HuH-7.5 (cell line): Measurements from ENCODE around the gene MAD1L1.
A peak's percentile ranks its signal among the peaks of the same experiment; 100 is the strongest.

Source experiments
- DNase-seq: peaks from one replicate; pipeline ENCODE4 v3.0.0; 2011; ENCODE audit warnings: low spot score

MAD1L1 gene

DNA sequence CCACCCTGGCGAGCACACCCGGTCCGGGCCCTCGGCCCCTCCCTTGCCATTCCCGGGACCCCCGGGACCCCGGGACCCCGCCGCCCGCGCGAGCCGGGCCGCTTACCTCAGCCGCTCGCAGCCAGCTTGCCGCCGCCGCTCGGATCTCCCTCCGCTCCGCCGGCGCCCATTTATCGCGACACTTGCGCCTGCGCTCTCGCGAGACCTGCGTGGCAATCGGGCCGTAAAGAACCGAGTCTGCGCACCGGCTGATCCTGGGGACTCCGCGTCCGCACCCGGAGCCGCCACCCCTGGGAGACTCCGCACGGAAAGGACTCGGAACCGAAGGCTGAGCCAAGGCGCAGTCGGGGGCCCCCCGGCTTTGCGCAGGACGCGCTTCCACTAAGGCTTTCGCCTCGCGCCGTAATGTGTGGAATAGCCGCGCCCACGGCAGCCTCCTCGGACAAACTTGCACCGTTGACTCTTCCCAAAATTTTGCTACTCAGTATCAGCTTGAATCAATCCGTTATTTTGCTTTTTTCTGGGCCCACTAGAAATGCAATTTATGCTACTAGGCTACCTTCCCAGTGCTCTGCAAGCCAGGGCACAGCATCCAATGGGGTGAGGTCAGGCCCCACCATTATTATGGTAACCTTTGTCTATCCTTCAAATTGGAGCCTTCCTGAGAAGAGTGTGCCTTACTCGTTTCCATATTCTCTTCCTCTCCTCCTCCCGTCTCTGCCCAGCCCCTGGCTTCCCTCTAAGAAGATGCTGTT, at the start of gene MAD1L1:
TSS of gene MAD1L1 (minus strand) at position 180 of the 755 bp plus-strand sequence. CDS start 2,812 bp downstream, outside the sequence.
- DNase-seq: peak; percentile 94

DNA sequence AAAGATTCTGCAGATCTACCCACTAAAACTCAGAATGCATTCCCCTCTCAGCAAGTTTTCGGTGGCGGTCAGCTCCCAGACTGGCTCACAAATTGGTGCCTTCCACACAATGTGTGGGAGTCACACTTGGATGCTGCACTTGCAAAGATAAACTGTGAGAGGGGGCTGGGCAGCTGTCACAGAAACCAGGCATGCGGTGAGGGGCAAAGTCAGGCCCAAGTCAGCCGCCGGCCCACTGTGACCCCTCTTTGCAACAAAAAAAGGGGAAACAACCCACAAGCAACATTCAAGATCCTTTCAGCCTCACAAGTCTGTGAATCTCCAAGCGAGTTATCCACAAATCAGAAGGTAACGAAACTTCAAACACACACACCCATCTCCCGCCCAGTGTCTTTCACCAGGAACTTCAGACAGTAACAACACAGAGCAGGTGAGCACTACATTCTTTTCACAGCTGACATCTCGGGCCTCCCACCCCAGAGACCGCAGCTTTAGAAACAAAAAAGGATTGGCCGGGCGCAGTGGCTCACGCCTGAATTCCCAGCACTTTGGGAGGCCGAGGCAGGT, 49.5 kb upstream of the MAD1L1 start:
- no peak for DNase-seq

DNA sequence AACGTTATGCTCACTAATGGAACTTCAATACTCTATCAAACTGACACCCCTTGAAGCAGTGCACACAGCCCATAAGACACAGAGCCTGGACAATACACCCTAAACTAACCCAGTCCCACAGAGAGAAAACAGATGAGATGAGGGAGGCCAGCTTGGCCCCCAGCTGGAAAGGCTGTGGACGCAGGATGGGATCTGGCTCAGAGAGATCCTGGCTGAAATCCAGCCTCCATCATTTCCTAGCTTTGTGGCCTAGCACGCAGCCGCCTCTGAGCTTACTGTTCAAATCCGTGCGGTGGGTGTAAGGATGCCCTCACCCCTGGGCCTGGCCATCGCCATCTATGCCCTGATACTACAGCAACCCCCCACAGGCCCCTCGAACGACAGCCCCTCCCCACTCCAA, 48.8 kb upstream of the MAD1L1 start:
- no peak for DNase-seq

DNA sequence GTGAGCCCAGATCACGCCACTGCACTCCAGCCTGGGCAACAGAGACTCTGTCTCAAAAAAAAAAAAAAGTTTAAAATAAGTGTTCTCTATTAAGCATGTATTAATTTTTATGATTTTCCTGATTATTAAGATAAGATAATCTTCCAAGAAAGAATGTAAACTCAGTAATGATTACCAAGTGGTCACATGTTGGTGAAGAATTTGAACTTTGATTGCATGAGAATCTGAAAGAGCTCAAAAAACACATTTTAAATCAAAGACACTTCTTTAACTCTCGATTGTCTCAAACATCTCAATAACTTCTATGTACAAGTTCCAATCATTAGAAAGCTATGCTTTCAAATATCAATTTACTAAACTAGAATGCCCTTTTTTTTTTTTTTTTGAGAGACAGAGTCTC, 47.7 kb upstream of the MAD1L1 start:
- DNase-seq: no peak

DNA sequence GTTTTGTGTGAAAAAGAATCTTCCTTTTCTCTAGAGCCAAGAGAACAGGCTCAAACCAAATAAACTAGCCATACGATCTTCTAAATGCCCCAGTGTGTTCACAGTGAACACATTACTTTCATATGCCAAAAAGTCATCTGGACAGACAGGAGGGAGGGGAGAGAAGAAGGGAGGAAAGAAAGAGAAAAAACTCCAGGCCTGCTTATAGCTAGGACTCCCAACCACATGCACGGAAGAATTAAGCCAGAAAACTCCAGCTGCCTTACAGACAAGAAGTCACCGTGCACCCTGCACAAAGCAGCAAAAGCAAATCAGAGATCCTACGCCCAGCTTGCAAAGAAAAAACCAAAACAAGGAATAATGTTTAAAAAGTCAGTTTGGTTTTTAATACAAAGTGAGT, 47.2 kb upstream of the MAD1L1 start:
- no peak for DNase-seq

DNA sequence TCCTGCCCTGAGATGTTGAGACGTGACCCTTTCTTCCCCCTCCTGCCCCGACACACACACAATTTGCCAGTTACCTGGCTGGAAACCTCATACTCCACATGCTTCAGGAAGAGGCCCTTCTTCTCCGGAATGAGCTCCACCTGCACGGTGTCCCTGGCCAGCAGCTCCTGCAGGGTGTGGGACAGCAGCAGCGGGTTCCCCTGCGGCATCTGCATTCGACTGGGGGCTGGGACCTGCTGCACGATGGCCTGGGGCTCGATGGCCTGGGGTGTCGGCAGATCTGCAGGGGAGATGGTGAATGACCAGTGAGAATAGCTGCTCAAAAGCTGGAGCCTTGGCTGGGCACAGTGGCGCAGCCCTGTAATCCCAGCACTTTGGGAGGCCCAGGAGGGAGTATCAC, 45.3 kb upstream of the MAD1L1 start:
- no peak for DNase-seq

DNA sequence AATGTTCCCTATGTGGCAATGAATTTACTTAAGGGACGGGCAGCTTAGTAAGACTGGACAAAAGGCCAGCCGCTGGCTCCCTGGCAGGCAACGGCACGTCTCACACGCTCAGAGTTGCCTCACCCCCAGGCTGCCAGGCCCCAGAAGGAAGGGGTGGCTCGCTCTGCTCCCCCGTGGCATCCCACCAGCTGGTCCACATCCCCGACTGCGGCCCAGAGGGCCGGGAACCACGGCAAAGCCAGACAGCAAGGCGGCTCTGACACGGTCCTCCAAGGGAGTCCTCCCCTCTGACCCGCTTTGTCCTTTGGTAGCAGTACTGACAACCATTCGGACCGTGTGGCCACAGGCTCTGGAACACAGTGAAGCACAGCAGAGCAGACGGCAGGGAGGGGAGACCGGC, 43.4 kb upstream of the MAD1L1 start:
- no peak for DNase-seq

DNA sequence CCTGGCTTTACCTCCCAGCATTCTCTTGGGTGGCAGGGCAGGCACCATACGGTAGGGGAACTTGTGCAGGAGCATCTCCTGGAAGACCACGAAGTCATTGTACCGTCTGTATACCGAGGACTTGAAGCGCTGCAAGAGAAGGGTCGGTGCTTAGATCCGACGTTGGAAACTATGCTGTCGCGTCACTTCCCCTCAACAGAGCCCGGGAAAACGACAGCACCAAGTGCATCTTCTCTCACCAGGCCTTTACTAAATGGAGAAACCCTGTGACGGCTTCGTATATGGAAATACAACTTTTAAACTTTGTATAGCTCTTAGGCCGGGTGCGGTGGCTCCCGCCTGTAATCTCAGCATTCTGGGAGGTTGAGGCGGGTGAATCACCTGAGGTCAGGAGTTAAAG, 42.4 kb upstream of the MAD1L1 start:
- no peak for DNase-seq

DNA sequence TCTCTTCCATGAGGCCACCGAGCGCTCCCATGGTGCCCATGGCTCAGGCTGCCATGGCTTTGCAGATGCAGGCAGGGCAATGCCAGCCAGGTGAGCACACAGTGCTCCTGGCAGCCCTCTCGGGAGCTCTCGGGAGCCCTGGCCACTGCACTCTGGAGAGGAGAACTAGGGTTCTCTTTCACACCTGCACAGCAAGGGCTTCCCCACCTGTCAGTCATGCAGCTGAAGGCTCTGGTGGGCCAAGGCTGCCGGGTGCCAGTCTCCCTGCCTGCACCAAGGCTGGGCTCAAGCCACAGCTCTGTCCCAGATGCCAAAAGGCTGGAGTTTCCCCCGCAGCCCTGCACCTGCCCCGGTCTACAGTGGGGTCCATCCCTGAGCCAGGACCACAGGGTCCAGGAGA, 41.9 kb upstream of the MAD1L1 start:
- DNase-seq: no peak

DNA sequence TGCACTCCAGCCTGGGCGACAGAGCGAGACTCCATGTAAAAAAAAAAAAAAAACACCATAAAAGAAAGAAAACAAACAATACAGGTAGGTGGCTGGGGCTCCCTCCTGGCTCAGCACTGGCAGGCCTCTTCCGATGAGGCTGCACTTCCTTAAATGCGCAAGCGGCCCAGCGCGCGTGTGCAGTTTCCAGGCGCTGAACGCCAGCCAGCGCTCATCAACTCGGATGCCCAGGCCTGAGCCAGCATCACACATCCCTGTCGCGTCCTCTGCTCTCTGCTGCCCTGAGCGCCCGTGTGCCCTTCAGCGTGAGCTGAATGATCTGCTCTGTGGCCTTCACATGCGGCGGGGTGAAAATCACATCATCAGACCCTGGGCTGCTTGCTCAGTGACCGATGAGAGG, 41.1 kb upstream of the MAD1L1 start:
- DNase-seq: no peak

DNA sequence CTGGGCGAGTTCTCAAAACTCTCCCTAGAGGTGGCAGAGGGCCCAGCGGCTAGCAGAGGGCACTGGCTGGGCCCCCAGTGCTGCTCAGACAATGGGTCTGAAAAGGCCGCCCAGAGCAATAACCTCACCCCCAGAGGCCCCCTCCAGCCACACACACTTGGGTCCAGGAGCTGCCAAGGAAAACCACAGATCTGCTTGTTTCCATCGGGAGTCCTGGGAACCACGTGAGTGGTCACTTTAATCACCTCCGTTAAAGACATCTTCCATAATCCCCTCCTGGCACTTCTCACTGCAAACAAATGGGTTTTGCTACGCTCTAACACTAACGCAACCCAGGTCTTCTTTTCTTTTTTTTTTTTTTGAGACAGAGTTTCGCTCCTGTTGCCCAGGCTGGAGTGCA, 39.3 kb upstream of the MAD1L1 start:
- no peak for DNase-seq

DNA sequence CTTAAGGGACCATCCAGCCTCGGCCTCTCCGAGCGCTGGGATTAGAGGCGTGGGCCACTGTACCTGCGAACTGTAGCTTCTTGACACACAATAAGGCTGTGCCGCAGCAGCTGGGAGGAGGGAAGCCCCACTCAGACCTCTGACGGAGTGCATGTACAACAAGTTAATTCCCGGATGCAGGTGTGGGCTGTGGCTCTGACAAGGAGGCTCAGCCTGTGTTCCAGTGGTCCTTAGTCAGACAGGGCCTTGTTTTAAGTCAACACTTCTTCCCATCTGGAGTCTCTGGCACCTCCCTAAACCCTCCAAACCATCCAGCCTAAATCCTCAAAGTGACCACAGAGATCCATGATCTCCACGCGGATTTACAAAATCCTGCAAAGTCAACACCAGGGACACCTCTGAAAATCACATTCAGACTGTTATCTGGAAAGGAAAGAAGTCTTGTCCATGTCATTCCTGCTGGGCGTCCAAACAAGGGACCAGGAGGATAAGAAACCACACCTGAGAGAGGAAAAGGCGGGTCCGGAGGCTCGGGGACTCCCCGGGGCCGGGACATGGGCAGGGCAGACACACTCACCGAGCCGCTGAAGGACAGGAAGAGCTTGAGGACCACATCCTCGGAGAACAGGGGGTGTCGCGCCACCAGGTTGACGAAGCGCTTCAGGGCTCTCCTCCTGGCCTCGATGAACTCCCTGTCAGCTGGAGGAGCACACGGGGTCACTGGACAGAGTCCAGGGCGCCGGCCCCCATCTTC, 38.7 kb upstream of the MAD1L1 start:
- no peak for DNase-seq

DNA sequence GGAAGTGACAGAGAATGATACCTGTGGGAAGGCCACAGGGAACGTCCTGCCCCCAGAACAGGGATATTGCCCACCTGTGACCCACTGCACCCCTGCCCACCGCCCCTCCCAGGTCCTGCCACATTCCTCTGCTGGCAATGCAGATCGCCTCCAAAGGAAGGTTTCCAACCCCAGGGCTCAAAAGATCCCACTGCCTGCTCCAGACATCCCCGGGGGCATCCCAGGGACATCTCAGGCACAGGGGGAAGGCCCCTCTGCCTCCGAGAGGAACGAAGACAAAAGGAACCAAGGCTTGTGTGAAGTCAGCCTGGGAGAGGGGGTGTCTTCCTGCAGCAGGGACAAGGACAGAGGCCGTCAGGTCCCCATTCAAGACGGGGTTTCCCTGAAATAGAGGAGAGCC, 37.8 kb upstream of the MAD1L1 start:
- no peak for DNase-seq

DNA sequence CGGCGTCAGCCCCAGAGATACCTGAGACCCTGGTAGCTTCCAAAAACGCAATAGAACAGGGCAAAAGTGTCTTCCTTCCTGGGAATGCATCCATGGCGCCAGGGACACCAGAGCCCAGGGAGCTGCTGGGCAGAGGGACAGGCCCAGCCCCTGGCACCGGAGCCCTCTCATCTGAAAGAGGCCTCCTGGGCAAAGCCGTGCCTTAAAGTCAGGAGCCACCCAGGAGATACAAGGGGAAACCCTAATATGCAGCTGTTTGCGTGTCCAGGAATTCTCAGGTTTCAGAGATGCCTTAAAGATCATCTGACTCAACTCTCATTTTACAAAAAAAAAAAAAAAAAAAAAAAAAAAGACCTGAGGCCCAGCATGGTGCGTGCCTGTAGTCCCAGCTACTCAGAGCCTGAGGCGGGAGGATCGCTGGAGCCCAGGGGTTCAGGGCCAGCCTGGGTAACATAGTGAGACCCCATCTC, 37.3 kb upstream of the MAD1L1 start:
- no peak for DNase-seq

DNA sequence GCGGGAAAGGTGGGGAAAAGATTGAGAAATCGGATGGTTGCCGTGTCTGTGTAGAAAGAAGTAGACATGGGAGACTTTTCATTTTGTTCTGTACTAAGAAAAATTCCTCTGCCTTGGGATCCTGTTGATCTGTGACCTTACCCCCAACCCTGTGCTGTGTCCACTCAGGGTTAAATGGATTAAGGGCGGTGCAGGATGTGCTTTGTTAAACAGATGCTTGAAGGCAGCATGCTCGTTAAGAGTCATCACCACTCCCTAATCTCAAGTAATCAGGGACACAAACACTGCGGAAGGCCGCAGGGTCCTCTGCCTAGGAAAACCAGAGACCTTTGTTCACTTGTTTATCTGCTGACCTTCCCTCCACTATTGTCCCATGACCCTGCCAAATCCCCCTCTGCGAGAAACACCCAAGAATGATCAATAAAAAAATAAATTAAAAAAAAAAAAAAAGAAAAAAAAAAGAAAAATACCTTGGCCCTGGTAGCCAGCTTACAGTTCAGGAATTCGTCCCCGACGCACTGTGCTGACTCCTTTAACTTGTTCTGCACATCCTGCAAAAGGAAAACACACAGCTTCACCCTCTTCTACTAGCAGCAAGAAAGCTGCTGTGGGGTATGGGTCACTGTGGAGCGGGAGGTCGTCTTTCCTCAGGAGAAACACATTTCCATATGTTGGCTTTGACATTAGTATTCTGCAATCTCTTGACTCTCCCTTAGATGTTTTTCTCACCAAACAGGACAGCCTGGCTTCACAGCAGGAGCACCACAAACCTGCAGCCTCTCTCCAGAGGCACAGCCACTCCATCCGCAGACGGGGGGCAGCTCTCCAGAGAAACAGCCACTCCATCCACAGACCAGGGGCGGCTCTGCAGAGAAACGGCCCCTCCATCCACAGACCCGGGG, 36.6 kb upstream of the MAD1L1 start:
- peak; percentile 58 for DNase-seq

DNA sequence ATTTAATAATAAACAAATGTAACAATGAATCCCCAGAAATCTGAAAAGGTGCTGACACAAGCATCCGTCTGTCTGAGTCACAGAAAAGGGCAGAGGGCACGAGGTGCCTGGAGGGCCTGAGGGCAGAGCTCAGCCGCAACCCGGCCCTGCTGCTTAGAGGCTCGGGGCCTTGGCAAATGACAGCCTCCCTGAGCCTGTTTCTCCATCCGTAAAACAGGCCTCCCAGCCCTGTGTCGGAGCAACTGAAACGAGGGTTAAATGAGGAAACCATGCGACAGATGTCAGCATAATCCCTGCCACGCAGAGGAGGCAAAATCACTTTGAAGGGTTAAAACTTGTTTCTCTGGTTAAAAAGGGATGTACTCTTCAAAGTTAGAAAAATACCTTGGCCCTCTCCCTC, 34.2 kb upstream of the MAD1L1 start:
- no peak for DNase-seq

DNA sequence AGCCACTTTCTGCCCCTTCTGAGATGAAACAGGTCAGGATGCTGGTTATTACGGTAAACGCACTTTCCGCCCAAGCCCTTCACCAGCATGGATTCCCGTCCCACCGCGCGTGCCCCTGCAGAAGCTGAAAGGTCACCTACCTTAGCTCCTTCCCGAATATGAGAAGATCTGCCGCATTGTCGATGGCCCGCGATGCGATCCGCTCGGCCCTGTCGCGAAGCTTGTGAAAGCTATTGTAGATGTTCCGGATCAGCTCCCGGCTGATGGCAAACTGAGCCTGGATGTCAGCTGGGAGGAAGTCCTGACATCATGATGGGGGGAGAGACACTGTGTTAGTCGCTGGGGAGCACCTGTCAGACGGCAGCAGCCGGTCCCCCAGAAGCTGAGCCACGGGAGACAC, 31.4 kb upstream of the MAD1L1 start:
- DNase-seq: no peak

DNA sequence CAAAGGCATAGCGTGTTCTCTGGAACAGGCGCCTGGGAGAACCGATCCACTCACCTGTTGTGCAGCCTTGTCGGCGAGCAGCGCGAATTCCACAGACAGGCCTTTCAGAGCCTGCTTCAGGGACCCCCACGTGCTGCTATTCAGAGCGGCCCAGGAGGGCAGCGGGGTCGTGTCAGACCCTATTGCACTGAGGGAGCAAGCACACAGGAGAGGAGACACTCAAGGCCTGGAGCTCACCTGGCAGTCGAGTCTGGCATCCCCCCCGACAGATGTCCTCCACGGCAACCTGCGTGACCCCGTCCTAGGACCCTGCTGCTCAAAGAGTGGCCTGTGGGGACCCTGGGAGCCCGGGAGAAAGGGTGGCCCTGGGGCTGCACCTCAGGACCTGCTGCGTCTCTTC, 30.4 kb upstream of the MAD1L1 start:
- no peak for DNase-seq

DNA sequence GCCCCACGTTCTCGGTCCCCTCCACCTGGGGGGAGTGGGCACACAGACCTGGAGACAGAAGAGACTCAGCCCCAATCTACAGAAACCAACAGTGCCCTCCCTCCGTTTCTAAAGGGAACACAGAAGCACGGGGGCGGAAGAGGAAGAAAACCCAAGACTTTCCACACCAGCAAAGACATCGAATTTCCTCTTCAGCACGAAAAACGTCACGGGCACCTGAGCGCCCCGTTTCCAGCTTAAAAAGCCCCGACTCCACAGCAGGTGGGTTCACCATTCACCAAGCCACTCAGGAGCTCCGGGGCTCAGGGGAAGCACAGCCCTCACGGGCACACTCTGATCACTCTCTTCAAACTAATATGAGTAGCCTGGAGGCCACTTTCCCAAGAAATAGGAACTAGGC, 28.9 kb upstream of the MAD1L1 start:
- no peak for DNase-seq

DNA sequence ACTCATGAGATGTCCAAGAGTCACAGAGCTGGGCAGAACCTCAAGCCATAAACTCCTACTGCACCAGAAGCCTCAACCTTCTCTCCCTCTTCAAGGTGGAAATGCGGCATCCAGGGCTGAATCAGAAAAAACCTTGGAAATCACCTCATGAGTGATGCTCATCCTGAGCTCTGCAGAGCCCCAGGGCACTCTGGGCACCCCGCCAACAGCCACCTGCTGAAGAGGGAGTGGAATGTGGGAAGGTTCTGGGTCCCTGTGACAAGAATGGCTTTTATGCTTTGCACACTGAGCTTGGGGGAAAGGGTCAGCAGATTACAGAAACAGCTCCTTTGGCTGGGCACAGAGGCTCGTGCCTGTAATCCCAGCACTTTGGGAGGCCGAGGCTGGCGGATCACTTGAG, 28.1 kb upstream of the MAD1L1 start:
- DNase-seq: peak; percentile 85

DNA sequence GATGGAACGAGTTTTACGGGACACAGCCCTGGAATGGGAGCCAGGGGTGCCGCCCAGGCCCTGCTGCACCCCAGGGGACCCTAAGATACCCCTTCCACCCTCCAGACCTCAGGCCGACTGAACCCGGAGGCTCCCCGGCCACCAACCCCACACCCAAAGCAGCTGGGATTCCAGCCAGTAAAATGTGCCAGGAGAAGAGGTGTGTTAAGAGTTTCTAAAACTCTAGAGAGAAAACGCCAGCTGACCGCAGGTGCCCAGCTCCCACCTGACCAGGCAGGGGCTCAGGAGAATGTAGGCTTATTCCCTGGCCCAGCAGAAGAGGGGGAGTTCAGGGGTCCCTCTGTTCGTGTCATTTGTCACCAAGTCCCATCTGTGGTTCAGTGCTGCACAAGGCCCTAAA, 26.7 kb upstream of the MAD1L1 start:
- no peak for DNase-seq

DNA sequence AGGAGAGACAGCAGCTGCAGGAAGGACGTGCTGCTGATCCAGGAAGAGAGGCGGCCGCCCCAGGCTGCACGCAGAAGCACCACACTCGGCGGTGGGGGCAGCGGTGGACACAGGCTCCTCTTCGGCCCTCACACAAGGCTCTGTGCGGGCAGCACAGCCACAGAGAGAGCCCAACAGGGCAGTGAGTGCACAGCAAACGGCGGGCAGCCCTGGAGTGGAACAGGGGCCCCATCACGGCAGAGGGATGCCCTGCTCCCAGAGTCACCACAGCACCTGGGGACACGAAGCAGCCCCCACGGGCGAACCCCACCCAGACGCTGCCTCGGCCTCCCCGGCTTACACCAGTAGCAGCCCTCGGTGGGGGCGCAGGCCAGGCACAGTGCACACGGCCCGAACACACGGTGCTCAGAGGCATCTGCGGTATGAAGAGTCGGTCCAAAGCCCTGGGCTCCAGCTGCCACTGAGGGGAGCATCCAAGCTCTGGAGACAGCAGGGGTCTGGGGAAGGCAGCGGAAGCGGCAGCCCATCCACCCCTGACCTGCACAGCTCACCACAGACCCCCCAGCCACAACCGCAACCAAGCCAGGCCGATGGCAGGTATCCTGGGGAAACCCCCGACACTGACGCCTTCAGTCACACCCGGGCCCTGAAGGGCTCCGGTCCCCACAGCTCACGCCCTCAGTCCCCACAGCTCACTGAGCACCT, 26.1 kb upstream of the MAD1L1 start:
- no peak for DNase-seq
